NK-92 treated with Interleukin-12 subunit alpha and Interleukin-12 subunit beta, amount 100 ng/mL, for 24 hours (cell line): ENCODE data around the gene RALGPS1.

Experiments
- DNase-seq: peaks from one replicate; lab custom pipeline; 2025; lab: John Stamatoyannopoulos, UW

The RALGPS1 gene

GRCh38 chr9:126914458-126915280 is at the start of gene RALGPS1:
TSS of gene RALGPS1 (plus strand) at chr9:126914782. CDS start at chr9:126962290, 47,508 bp downstream.
- DNase-seq, result peak; percentile 86

GRCh38 chr9:126869368-126869767 is 45.2 kb upstream of the RALGPS1 start:
- no peak for DNase-seq

- DNase-seq, result no peak
Measured at GRCh38 chr9:126872516-126872915, 42.1 kb upstream of the RALGPS1 start.

GRCh38 chr9:126874546-126875314 is 39.9 kb upstream of the RALGPS1 start:
- DNase-seq, result no peak

GRCh38 chr9:126875756-126876510 is 38.6 kb upstream of the RALGPS1 start:
- DNase-seq, result no peak

GRCh38 chr9:126876531-126876930 is 38.1 kb upstream of the RALGPS1 start:
- DNase-seq, result no peak

GRCh38 chr9:126877418-126877817 is 37.2 kb upstream of the RALGPS1 start:
- DNase-seq, result no peak

GRCh38 chr9:126879288-126879687 is 35.3 kb upstream of the RALGPS1 start:
- no peak for DNase-seq

GRCh38 chr9:126880226-126880946 is 34.2 kb upstream of the RALGPS1 start:
- no peak for DNase-seq

- DNase-seq, result no peak
Measured at GRCh38 chr9:126880947-126881332, 33.6 kb upstream of the RALGPS1 start.

GRCh38 chr9:126882746-126883145 is 31.8 kb upstream of the RALGPS1 start:
- no peak for DNase-seq

- no peak for DNase-seq
Measured at GRCh38 chr9:126883636-126884035, 30.9 kb upstream of the RALGPS1 start.

- DNase-seq, result no peak
Measured at GRCh38 chr9:126885131-126885641, 29.4 kb upstream of the RALGPS1 start.

GRCh38 chr9:126886034-126886822 is 28.4 kb upstream of the RALGPS1 start:
- DNase-seq, result no peak

GRCh38 chr9:126886897-126887296 is 27.7 kb upstream of the RALGPS1 start:
- no peak for DNase-seq

GRCh38 chr9:126891676-126892075 is 22.9 kb upstream of the RALGPS1 start:
- DNase-seq, result no peak

- no peak for DNase-seq
Measured at GRCh38 chr9:126893079-126893478, 21.5 kb upstream of the RALGPS1 start.

- DNase-seq, result no peak
Measured at GRCh38 chr9:126894052-126894603, 20.5 kb upstream of the RALGPS1 start.

GRCh38 chr9:126902210-126902609 is 12.4 kb upstream of the RALGPS1 start:
- DNase-seq, result no peak

GRCh38 chr9:126904586-126904985 is 10.0 kb upstream of the RALGPS1 start:
- no peak for DNase-seq
